Astrocyte of the cerebellum (primary cell): ENCODE data around the gene HASPIN.

Experiments used
- DNase-seq: peaks from one replicate; pipeline ENCODE4 v3.0.0-alpha.2; 2011; ENCODE audit warnings: low read depth
- H3K4me3 ChIP-seq: 2 replicates; pipeline ENCODE4 v1.5.1; 2011; ENCODE audit warnings: mild to moderate bottlenecking, low read depth, low read length, moderate library complexity
- CTCF ChIP-seq: IDR thresholded peaks from 2 replicates; pipeline ENCODE4 v1.5.1; 2012; ENCODE audit warnings: low read length, low read depth, moderate library complexity, mild to moderate bottlenecking; ENCODE audit errors: missing control alignments
- in situ Hi-C: cut with HindIII; loops from 2 replicates; pipeline ENCODE4 v1.10.0; 2017; ENCODE audit warnings: low sequenced_read_pairs

The HASPIN gene

DNA sequence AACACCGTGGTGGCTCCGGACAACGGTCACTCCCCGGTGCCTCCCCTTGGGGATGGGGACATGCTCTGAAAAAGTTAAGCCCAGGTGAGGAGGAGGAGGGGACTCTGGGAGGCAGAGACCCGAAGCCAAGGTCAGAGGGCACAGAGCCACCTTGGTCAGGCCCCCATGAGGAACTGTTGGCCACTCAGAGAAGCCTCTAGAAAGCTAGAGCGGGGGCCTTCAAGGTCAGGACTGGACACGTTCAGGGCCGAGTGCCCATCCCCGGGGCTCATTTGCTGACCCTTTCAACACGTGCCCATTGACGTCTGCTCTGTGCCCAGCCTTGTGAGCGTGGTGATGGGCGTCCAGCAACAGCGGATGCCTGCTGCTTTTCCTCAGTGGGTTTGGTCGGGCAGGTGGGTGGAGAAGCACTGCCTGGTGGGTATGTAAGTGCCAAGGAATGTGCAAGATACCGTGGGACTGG lies 38.2 kb downstream of the HASPIN start:
- in situ Hi-C loops, result no loop called here
- no peak overlapping the region for H3K4me3 ChIP-seq
- DNase-seq, result no peak
- TF ChIP-seq CTCF, result no peak

GRCh38 chr17:3762922-3763776 lies 39.4 kb downstream of the HASPIN start:
- no peak overlapping the region for H3K4me3 ChIP-seq
- DNase-seq, result no peak
- no peak for TF ChIP-seq CTCF
- in situ Hi-C loops, result no loop called here

- in situ Hi-C loops, result no loop called here
- no peak for TF ChIP-seq CTCF
- no peak overlapping the region for H3K4me3 ChIP-seq
- no peak for DNase-seq
These were observed 40.1 kb downstream of the HASPIN start for GRCh38 chr17:3763777-3764170.

DNA sequence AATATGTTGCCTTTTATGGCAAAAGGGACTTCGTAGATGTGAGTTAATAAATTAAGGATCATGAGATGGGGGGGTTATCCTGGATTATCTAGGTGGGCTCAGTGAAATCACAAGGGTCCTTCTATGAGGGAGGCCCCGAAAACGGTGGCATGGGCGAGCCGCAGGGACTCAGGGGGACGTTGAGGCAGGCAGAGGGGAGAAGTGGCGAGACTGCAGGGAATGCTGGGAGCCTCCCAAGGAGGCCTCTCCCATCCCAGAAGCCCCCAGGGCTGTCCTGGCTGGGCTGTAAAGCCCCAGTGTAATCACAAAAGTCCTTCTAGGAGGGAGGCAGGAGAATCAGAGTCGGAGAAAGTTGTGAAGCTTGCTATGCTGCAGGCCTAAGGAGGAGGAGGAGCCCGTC lies 42.3 kb downstream of the HASPIN start:
- in situ Hi-C loops, result no loop called here
- TF ChIP-seq CTCF, result no peak

GRCh38 chr17:3766779-3767178 lies 43.1 kb downstream of the HASPIN start:
- no peak overlapping the region for H3K4me3 ChIP-seq
- TF ChIP-seq CTCF, result no peak
- in situ Hi-C loops, result no loop called here
- DNase-seq, result no peak

More for the DNA sequence above, 42.3 kb downstream of the HASPIN start:
- no peak overlapping the region for H3K4me3 ChIP-seq
- no peak for DNase-seq

- in situ Hi-C loops, result no loop called here
- H3K4me3 ChIP-seq, result no peak overlapping the region
- no peak for TF ChIP-seq CTCF
- DNase-seq, result no peak
These were observed 44.6 kb downstream of the HASPIN start for GRCh38 chr17:3768341-3768740.
